GM18508 (cell line): ENCODE measurements around the gene SLC39A9.
"Not testable (repeated sequence)": the region's sequence is repeated elsewhere in the genome, so short reads cannot be mapped to it uniquely, and the experiment has no call there.

Experiments used
- ATAC-seq: cut with Tn5 transposase; IDR thresholded peaks from one replicate; pipeline ENCODE4 v1.9.1; 2021; ENCODE audit warnings: moderate number of reproducible peaks; ENCODE audit not compliant: insufficient read depth, unreplicated experiment

SLC39A9 gene

GRCh38 chr14:69416087-69416486 is 17.6 kb downstream of the SLC39A9 start:
- not testable (repeated sequence) for ATAC-seq

GRCh38 chr14:69423279-69423678 is 24.8 kb downstream of the SLC39A9 start:
- no peak for ATAC-seq

GRCh38 chr14:69424149-69424923 is 25.8 kb downstream of the SLC39A9 start:
- no peak for ATAC-seq

GRCh38 chr14:69427596-69427995 is 29.1 kb downstream of the SLC39A9 start:
- no peak for ATAC-seq

- ATAC-seq = no peak
Measured at GRCh38 chr14:69428289-69428998, 30.0 kb downstream of the SLC39A9 start.

- no peak for ATAC-seq
Measured at GRCh38 chr14:69429643-69430042, 31.2 kb downstream of the SLC39A9 start.

- no peak for ATAC-seq
Measured at GRCh38 chr14:69430306-69430939, 31.9 kb downstream of the SLC39A9 start.

GRCh38 chr14:69432364-69432763 is 33.9 kb downstream of the SLC39A9 start:
- no peak for ATAC-seq

- no peak for ATAC-seq
Measured at GRCh38 chr14:69439521-69440270, 41.2 kb downstream of the SLC39A9 start.

- no peak for ATAC-seq
Measured at GRCh38 chr14:69441948-69442347, 43.5 kb downstream of the SLC39A9 start.

- no peak for ATAC-seq
Measured at GRCh38 chr14:69443296-69443805, 44.9 kb downstream of the SLC39A9 start.

- no peak for ATAC-seq
Measured at GRCh38 chr14:69449216-69449615, 50.7 kb downstream of the SLC39A9 start.

- no peak for ATAC-seq
Measured at GRCh38 chr14:69451941-69452340, 53.4 kb downstream of the SLC39A9 start.

- ATAC-seq = no peak
Measured at GRCh38 chr14:69458350-69458749, 59.9 kb downstream of the SLC39A9 start.

GRCh38 chr14:69459122-69459521 is 60.6 kb downstream of the SLC39A9 start:
- no peak for ATAC-seq

- ATAC-seq = no peak
Measured at GRCh38 chr14:69460093-69460701, 61.7 kb downstream of the SLC39A9 start.

GRCh38 chr14:69464379-69464778 is 65.9 kb downstream of the SLC39A9 start:
- no peak for ATAC-seq

- no peak for ATAC-seq
Measured at GRCh38 chr14:69464829-69465228, 66.3 kb downstream of the SLC39A9 start.

GRCh38 chr14:69468949-69469348 is 70.5 kb downstream of the SLC39A9 start:
- ATAC-seq = no peak

GRCh38 chr14:69471436-69471835 is 72.9 kb downstream of the SLC39A9 start:
- no peak for ATAC-seq
